Measurements from ENCODE around the gene ZDHHC7.

GRCh38 chr16:85018529-85019236 is 7.3 kb upstream of the ZDHHC7 start:
- TF ChIP-seq EP300 (IDR thresholded peaks at IDR 0.05) (no peak), POLR2A (IDR thresholded peaks at IDR 0.05) (no peak)
- TF ChIP-seq, protein P1, sequence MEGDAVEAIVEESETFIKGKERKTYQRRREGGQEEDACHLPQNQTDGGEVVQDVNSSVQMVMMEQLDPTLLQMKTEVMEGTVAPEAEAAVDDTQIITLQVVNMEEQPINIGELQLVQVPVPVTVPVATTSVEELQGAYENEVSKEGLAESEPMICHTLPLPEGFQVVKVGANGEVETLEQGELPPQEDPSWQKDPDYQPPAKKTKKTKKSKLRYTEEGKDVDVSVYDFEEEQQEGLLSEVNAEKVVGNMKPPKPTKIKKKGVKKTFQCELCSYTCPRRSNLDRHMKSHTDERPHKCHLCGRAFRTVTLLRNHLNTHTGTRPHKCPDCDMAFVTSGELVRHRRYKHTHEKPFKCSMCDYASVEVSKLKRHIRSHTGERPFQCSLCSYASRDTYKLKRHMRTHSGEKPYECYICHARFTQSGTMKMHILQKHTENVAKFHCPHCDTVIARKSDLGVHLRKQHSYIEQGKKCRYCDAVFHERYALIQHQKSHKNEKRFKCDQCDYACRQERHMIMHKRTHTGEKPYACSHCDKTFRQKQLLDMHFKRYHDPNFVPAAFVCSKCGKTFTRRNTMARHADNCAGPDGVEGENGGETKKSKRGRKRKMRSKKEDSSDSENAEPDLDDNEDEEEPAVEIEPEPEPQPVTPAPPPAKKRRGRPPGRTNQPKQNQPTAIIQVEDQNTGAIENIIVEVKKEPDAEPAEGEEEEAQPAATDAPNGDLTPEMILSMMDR (IDR thresholded peaks at IDR 0.05) = no peak

All from upper lobe of left lung (tissue), 4 donors.